Thyroid gland (tissue), 4 donors: ENCODE results near the gene SLC25A14.

ENCODE experiments used
- POLR2A ChIP-seq, 2 donors: fragments of 450-650 bp; IDR thresholded peaks; one replicate each; pipeline ENCODE4 v1.6.1; 2017; ENCODE audit warnings: antibody characterized with exemption in 2 of 2, mild to moderate bottlenecking in 2 of 2, moderate library complexity in 1 of 2
- TF ChIP-seq, protein P1 (sequence below), 6 experiments: fragments of 200-600 bp in 3 of 6; fragments of 450-650 bp in 3 of 6; sonication (generic) in 3 of 6; IDR thresholded peaks; one replicate each; pipeline ENCODE4 v1.5.1; 2016 to 2019; ENCODE audit warnings: antibody characterized with exemption in 6 of 6, mild to moderate bottlenecking in 2 of 6, inconsistent platforms in 1 of 6, moderate library complexity in 1 of 6

DNA sequence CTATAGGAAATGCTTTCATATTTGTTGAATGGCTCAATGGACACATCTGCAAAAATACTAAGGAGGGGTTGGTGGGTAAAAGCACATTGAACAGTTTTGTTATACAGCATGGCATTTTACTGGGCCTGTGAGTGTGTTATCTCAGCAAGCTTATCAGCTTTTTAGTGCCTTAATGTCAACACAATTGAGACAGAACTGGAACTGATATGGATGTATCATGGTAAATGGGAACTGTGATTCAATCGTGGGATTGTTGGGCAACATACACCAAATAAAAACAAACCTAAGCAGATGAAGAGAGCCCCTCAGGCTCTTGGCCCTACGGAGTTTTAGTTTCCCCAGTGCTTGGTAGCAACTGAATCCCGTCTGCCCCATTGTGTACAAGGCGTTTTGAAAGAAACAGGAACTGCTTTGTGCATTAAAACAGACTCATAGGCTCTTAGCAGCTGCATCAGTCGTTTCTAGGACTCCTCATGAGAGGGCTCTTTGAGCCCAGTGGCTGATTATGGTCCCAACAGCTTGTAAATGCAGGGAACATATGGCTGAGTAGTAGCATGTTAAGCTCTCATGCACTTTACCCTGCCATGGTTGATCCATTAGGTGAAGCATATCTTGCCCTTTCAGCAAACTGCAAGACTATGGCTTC lies 38.4 kb downstream of the SLC25A14 start:
- TF ChIP-seq, protein P1, sequence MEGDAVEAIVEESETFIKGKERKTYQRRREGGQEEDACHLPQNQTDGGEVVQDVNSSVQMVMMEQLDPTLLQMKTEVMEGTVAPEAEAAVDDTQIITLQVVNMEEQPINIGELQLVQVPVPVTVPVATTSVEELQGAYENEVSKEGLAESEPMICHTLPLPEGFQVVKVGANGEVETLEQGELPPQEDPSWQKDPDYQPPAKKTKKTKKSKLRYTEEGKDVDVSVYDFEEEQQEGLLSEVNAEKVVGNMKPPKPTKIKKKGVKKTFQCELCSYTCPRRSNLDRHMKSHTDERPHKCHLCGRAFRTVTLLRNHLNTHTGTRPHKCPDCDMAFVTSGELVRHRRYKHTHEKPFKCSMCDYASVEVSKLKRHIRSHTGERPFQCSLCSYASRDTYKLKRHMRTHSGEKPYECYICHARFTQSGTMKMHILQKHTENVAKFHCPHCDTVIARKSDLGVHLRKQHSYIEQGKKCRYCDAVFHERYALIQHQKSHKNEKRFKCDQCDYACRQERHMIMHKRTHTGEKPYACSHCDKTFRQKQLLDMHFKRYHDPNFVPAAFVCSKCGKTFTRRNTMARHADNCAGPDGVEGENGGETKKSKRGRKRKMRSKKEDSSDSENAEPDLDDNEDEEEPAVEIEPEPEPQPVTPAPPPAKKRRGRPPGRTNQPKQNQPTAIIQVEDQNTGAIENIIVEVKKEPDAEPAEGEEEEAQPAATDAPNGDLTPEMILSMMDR (IDR thresholded peaks at IDR 0.05): no peak
- no peak for TF ChIP-seq POLR2A (IDR thresholded peaks at IDR 0.05)
